ENCODE results near the gene PRKAR1A.
A peak's percentile ranks its signal among the peaks of the same experiment; 100 is the strongest.
"Not testable (repeated sequence)": the region's sequence is repeated elsewhere in the genome, so short reads cannot be mapped to it uniquely, and the experiment has no call there.

Gene PRKAR1A

GRCh38 chr17:68511671-68512246 is 471 bp upstream of the PRKAR1A start:
- DNase-seq = peak; percentile 52

GRCh38 chr17:68512960-68513474 is 787 bp downstream of the PRKAR1A start:
- peak; percentile 60 for DNase-seq

- DNase-seq = no peak
These were observed 1.7 kb downstream of the PRKAR1A start for GRCh38 chr17:68513932-68514331.

- no peak for DNase-seq
These were observed 2.8 kb downstream of the PRKAR1A start for GRCh38 chr17:68514831-68515635.

- DNase-seq = no peak
These were observed 4.5 kb downstream of the PRKAR1A start for GRCh38 chr17:68516732-68517131.

- not testable (repeated sequence) for DNase-seq
These were observed 5.4 kb downstream of the PRKAR1A start for GRCh38 chr17:68517605-68518004.

GRCh38 chr17:68518063-68518815 is 6.0 kb downstream of the PRKAR1A start:
- DNase-seq = no peak

GRCh38 chr17:68519051-68519450 is 6.8 kb downstream of the PRKAR1A start:
- DNase-seq = not testable (repeated sequence)

GRCh38 chr17:68519911-68520310 is 7.7 kb downstream of the PRKAR1A start:
- no peak for DNase-seq

- no peak for DNase-seq
These were observed 10.0 kb downstream of the PRKAR1A start for GRCh38 chr17:68522266-68522665.

- no peak for DNase-seq
These were observed 14.3 kb downstream of the PRKAR1A start for GRCh38 chr17:68526548-68526947.

GRCh38 chr17:68527314-68527713 is 15.1 kb downstream of the PRKAR1A start:
- DNase-seq = no peak

GRCh38 chr17:68531252-68531651 is 19.0 kb downstream of the PRKAR1A start:
- no peak for DNase-seq

GRCh38 chr17:68532826-68533225 is 20.6 kb downstream of the PRKAR1A start:
- no peak for DNase-seq

- no peak for DNase-seq
These were observed 21.9 kb downstream of the PRKAR1A start for GRCh38 chr17:68533887-68534694.

GRCh38 chr17:68534695-68535088 is 22.5 kb downstream of the PRKAR1A start:
- no peak for DNase-seq

- DNase-seq = no peak
These were observed 23.7 kb downstream of the PRKAR1A start for GRCh38 chr17:68535922-68536321.

GRCh38 chr17:68539548-68540467 is 27.6 kb downstream of the PRKAR1A start:
- DNase-seq = no peak

- DNase-seq = no peak
These were observed 28.8 kb downstream of the PRKAR1A start for GRCh38 chr17:68540981-68541380.

- no peak for DNase-seq
These were observed 29.6 kb downstream of the PRKAR1A start for GRCh38 chr17:68541816-68542215.

- DNase-seq = no peak
These were observed 30.7 kb downstream of the PRKAR1A start for GRCh38 chr17:68542698-68543463.

Measured in DMS79 (cell line).